PFSK-1 (cell line): Measurements from ENCODE around the gene SEZ6L2.
A peak's percentile ranks its signal among the peaks of the same experiment; 100 is the strongest.

Experiments
- POLR2AphosphoS5 ChIP-seq: IDR thresholded peaks from 2 replicates; pipeline ENCODE4 v1.6.1; 2012; ENCODE audit warnings: low read depth, mild to moderate bottlenecking, control low read depth, low read length, moderate library complexity
- REST ChIP-seq, 2 experiments: IDR thresholded peaks; 2 replicates each; pipeline versions ENCODE4 v1.6.1 to v1.8.0; 2011 to 2012; ENCODE audit warnings: low read depth in 2 of 2, low read length in 2 of 2, control low read depth in 1 of 2, inconsistent platforms in 1 of 2, mild to moderate bottlenecking in 1 of 2, moderate library complexity in 1 of 2; ENCODE audit not compliant: insufficient read depth in 1 of 2

- no peak for TF ChIP-seq REST (IDR thresholded peaks at IDR 0.05; ENCODE audit: insufficient read depth in 1 of 2, low read depth in 2 of 2, low read length in 2 of 2)
- TF ChIP-seq POLR2AphosphoS5, result peak; percentile 46; the same call in 1 of the 2 replicates
Measured at GRCh38 chr16:29852654-29853053, 46.7 kb downstream of the SEZ6L2 start.
